GM12878 (cell line): ENCODE measurements around the gene CD200R1. TPM values are rescaled to one million over a fixed set of nuclear protein-coding genes. Genes with fewer than 3 reads are reported as not detected.
A peak's percentile ranks its signal among the peaks of the same experiment; 100 is the strongest.

Experiments
- ATF7 ChIP-seq: fragments of 450-650 bp; IDR thresholded peaks from 2 replicates; pipeline ENCODE4 v1.6.1; 2016; ENCODE audit warnings: low read depth, mild to moderate bottlenecking
- CBFB ChIP-seq: IDR thresholded peaks from 2 replicates; pipeline ENCODE4 v1.6.1; 2016; ENCODE audit warnings: antibody characterized with exemption, low read depth
- DPF2 ChIP-seq: fragments of 450-650 bp; IDR thresholded peaks from 2 replicates; pipeline ENCODE4 v1.6.1; 2017; ENCODE audit warnings: mild to moderate bottlenecking
- EZH2 ChIP-seq: IDR thresholded peaks from 2 replicates; pipeline ENCODE4 v1.6.1; 2012; ENCODE audit warnings: low read depth, mild to moderate bottlenecking, control low read depth, inconsistent platforms, low read length, borderline replicate concordance; ENCODE audit not compliant: control insufficient read depth
- GABPA ChIP-seq: IDR thresholded peaks from 2 replicates; pipeline ENCODE4 v1.6.1; 2014; ENCODE audit warnings: antibody characterized with exemption, low read depth, mild to moderate bottlenecking, inconsistent platforms
- HCFC1 ChIP-seq: fragments of 150-350 bp; IDR thresholded peaks from 2 replicates; pipeline ENCODE4 v1.6.1; 2014; ENCODE audit warnings: low read length
- HDAC6 ChIP-seq: fragments of 200-600 bp; sonication (generic); IDR thresholded peaks from one replicate; pipeline ENCODE4 v1.8.0; 2017; ENCODE audit warnings: antibody characterized with exemption; ENCODE audit not compliant: unreplicated experiment
- MEF2A ChIP-seq: IDR thresholded peaks from 2 replicates; pipeline ENCODE4 v1.6.1; 2011; ENCODE audit warnings: low read depth, mild to moderate bottlenecking, low read length, moderate library complexity; ENCODE audit not compliant: insufficient read depth
- MEF2B ChIP-seq: fragments of 450-650 bp; IDR thresholded peaks from 2 replicates; pipeline ENCODE4 v1.6.1; 2018; ENCODE audit warnings: mild to moderate bottlenecking, moderate library complexity; ENCODE audit not compliant: partially characterized antibody, poor library complexity, severe bottlenecking
- NFIC ChIP-seq: IDR thresholded peaks from 2 replicates; pipeline ENCODE4 v1.6.1; 2012; ENCODE audit warnings: low read depth, mild to moderate bottlenecking, inconsistent platforms, low read length, moderate library complexity
- NR2C1 ChIP-seq: fragments of 450-650 bp; IDR thresholded peaks from 2 replicates; pipeline ENCODE4 v1.6.1; 2017; ENCODE audit warnings: antibody characterized with exemption, mild to moderate bottlenecking, moderate library complexity
- NR2C2 ChIP-seq: IDR thresholded peaks from 2 replicates; pipeline ENCODE4 v1.6.1; 2011; ENCODE audit warnings: borderline replicate concordance, low read depth; ENCODE audit not compliant: control insufficient read depth, insufficient read length
- NR2F1 ChIP-seq: fragments of 450-650 bp; conservative IDR thresholded peaks from 2 replicates; pipeline ENCODE4 v1.6.1; 2017; ENCODE audit warnings: mild to moderate bottlenecking
- RAD21 ChIP-seq: IDR thresholded peaks from 2 replicates; pipeline ENCODE4 v1.6.1; 2011; ENCODE audit warnings: mild to moderate bottlenecking, low read depth, low read length, moderate library complexity; ENCODE audit not compliant: insufficient read depth
- RAD51 ChIP-seq: fragments of 450-650 bp; IDR thresholded peaks from 2 replicates; pipeline ENCODE4 v1.6.1; 2016; ENCODE audit warnings: moderate library complexity, mild to moderate bottlenecking, inconsistent platforms
- SP1 ChIP-seq: IDR thresholded peaks from one replicate; pipeline ENCODE4 v1.6.1; 2011; ENCODE audit warnings: low read depth, low read length
- SREBF1 ChIP-seq: IDR thresholded peaks from 2 replicates; pipeline ENCODE4 v1.6.1; 2012; ENCODE audit warnings: mild to moderate bottlenecking, low read length
- ZNF207 ChIP-seq: fragments of 450-650 bp; IDR thresholded peaks from 2 replicates; pipeline ENCODE4 v1.6.1; 2014; ENCODE audit warnings: antibody characterized with exemption, mild to moderate bottlenecking, borderline replicate concordance
- ZNF217 ChIP-seq: fragments of 450-650 bp; IDR thresholded peaks from 2 replicates; pipeline ENCODE4 v1.6.1; 2017; ENCODE audit warnings: antibody characterized with exemption, mild to moderate bottlenecking
- polyA plus RNA-seq, 11 experiments: library from polyadenylated mRNA; depleted of rRNA in 4 of 11; unstranded in 6 of 11; stranded (reverse) in 5 of 11; fragments of >200 nt; fragmentation: Nextera tagmentation in 4 of 11; fragmentation: Illumina TruSeq in 1 of 11; extraction: Ambion mirVana in 4 of 11; extraction: Trizol in 1 of 11; gene quantifications; 1 replicate in 1 of 11; 2 replicates in 10 of 11; pipeline versions ENCODE4 v1.2.1 to v1.2.3, GENCODE V29; 2011 to 2016; ENCODE audit warnings: inconsistent platforms in 2 of 11, missing spikeins in 2 of 11, low read depth in 1 of 11
- total RNA-seq, 4 experiments: library from RNA; depleted of rRNA in 3 of 4; stranded (reverse); fragments of >200 nt in 3 of 4; fragmentation: Illumina TruSeq in 1 of 4; extraction: Trizol in 1 of 4; gene quantifications; 2 replicates each; pipeline versions ENCODE4 v1.2.1 to v1.2.3, GENCODE V29; 2013 to 2021
- TF ChIP-seq, protein P1 (sequence below): fragments of 450-650 bp; IDR thresholded peaks from 2 replicates; pipeline ENCODE4 v1.6.1; 2017; ENCODE audit warnings: mild to moderate bottlenecking, moderate library complexity
- TF ChIP-seq, protein P2 (sequence below): fragments of 450-650 bp; conservative IDR thresholded peaks from 2 replicates; pipeline ENCODE4 v1.6.1; 2017; ENCODE audit warnings: mild to moderate bottlenecking, moderate library complexity
- TF ChIP-seq, protein P3 (sequence below): fragments of 450-650 bp; IDR thresholded peaks from 2 replicates; pipeline ENCODE4 v1.6.1; 2017; ENCODE audit warnings: low read depth, mild to moderate bottlenecking, moderate library complexity

The CD200R1 gene
- total and polyA plus RNA-seq, 10 of the 15 experiments (the other 5 are each of a cell fraction or from before 2014, with no cell fraction given) = 0.15 to 1.1 (median 0.88) TPM

DNA sequence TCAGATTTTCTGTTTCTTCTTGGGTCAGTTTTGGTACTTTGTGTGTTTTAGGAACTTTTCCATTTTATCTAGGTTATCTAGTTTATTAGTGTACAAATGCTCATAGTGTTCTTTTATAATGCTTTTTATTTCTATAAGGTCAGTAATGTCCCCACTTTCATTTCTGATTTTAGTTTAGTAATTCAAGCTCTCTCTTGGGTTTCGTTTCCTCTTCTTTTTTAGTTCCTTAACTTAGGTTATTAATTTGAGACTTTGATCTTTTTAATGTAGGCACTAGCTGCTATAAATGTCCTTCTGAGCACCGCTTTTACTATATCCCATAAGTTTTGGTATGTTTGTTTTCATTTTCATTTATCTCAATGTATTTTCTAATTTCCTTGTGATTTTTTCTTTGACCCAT lies 101.3 kb downstream of the CD200R1 start (continued):
- TF ChIP-seq, protein P1, sequence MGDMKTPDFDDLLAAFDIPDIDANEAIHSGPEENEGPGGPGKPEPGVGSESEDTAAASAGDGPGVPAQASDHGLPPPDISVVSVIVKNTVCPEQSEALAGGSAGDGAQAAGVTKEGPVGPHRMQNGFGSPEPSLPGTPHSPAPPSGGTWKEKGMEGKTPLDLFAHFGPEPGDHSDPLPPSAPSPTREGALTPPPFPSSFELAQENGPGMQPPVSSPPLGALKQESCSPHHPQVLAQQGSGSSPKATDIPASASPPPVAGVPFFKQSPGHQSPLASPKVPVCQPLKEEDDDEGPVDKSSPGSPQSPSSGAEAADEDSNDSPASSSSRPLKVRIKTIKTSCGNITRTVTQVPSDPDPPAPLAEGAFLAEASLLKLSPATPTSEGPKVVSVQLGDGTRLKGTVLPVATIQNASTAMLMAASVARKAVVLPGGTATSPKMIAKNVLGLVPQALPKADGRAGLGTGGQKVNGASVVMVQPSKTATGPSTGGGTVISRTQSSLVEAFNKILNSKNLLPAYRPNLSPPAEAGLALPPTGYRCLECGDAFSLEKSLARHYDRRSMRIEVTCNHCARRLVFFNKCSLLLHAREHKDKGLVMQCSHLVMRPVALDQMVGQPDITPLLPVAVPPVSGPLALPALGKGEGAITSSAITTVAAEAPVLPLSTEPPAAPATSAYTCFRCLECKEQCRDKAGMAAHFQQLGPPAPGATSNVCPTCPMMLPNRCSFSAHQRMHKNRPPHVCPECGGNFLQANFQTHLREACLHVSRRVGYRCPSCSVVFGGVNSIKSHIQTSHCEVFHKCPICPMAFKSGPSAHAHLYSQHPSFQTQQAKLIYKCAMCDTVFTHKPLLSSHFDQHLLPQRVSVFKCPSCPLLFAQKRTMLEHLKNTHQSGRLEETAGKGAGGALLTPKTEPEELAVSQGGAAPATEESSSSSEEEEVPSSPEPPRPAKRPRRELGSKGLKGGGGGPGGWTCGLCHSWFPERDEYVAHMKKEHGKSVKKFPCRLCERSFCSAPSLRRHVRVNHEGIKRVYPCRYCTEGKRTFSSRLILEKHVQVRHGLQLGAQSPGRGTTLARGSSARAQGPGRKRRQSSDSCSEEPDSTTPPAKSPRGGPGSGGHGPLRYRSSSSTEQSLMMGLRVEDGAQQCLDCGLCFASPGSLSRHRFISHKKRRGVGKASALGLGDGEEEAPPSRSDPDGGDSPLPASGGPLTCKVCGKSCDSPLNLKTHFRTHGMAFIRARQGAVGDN = no peak
- TF ChIP-seq NR2C1 (no peak), RAD21 (no peak), GABPA (no peak), MEF2B (peak; percentile 80), NFIC (peak; percentile 67; the same call in 1 of the 2 replicates), RAD51 (no peak), ZNF207 (no peak), ATF7 (peak; percentile 48; the same call in 1 of the 2 replicates), MEF2A (peak; percentile 80), SP1 (no peak), SREBF1 (no peak), HDAC6 (no peak), ZNF217 (peak; percentile 65; the same call in 1 of the 2 replicates), NR2F1 (peak; percentile 77), DPF2 (peak; percentile 43; the same call in 1 of the 2 replicates), HCFC1 (no peak), NR2C2 (no peak), EZH2 (no peak), CBFB (no peak)
- TF ChIP-seq, protein P2, sequence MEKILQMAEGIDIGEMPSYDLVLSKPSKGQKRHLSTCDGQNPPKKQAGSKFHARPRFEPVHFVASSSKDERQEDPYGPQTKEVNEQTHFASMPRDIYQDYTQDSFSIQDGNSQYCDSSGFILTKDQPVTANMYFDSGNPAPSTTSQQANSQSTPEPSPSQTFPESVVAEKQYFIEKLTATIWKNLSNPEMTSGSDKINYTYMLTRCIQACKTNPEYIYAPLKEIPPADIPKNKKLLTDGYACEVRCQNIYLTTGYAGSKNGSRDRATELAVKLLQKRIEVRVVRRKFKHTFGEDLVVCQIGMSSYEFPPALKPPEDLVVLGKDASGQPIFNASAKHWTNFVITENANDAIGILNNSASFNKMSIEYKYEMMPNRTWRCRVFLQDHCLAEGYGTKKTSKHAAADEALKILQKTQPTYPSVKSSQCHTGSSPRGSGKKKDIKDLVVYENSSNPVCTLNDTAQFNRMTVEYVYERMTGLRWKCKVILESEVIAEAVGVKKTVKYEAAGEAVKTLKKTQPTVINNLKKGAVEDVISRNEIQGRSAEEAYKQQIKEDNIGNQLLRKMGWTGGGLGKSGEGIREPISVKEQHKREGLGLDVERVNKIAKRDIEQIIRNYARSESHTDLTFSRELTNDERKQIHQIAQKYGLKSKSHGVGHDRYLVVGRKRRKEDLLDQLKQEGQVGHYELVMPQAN = no peak
- TF ChIP-seq, protein P3, sequence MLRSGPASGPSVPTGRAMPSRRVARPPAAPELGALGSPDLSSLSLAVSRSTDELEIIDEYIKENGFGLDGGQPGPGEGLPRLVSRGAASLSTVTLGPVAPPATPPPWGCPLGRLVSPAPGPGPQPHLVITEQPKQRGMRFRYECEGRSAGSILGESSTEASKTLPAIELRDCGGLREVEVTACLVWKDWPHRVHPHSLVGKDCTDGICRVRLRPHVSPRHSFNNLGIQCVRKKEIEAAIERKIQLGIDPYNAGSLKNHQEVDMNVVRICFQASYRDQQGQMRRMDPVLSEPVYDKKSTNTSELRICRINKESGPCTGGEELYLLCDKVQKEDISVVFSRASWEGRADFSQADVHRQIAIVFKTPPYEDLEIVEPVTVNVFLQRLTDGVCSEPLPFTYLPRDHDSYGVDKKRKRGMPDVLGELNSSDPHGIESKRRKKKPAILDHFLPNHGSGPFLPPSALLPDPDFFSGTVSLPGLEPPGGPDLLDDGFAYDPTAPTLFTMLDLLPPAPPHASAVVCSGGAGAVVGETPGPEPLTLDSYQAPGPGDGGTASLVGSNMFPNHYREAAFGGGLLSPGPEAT = peak; percentile 59; the same call in 1 of the 2 replicates
